H1 (cell line): ENCODE results near the gene PIP4K2C. TPM values are rescaled to one million over a fixed set of nuclear protein-coding genes. Genes with fewer than 3 reads are reported as not detected.

ENCODE experiments used
- CTCF ChIA-PET: fragments of 300-600 bp; sonication (Branson Sonifier 250); formaldehyde crosslinking; loops from one replicate; lab custom pipeline; 2021; ENCODE audit not compliant: partially characterized antibody; lab: Charles Lee
- POLR2A ChIA-PET: fragments of 300-600 bp; sonication (Branson Sonifier 250); formaldehyde crosslinking; loops from one replicate; lab custom pipeline; 2021; ENCODE audit warnings: inconsistent platforms; ENCODE audit not compliant: partially characterized antibody; lab: Charles Lee
- DNase-seq, 2 experiments: peaks; one replicate each; pipeline versions ENCODE4 v3.0.0 to v3.0.0-alpha.2; 2010 to 2022; ENCODE audit warnings: low spot score in 2 of 2, low read depth in 1 of 2, mixed read lengths in 1 of 2
- FAIRE-seq: peaks from 2 replicates; lab custom pipeline; 2011; peaks lifted over from hg19 to GRCh38; lab: Jason Lieb, UNC
- H2AFZ ChIP-seq: 2 replicates; pipeline ENCODE4 v1.8.1; 2012; ENCODE audit warnings: low read length, inconsistent platforms
- H2AK5ac ChIP-seq: 2 replicates; pipeline ENCODE4 v1.6.1; 2013; ENCODE audit warnings: low read depth, low read length
- H2BK120ac ChIP-seq: replicated peaks from 2 replicates; pipeline ENCODE3; 2013; ENCODE audit warnings: low read depth, low read length, inconsistent platforms
- H2BK12ac ChIP-seq: 2 replicates; pipeline ENCODE4 v1.6.1; 2013; ENCODE audit warnings: low read depth, low read length
- H2BK15ac ChIP-seq: 2 replicates; pipeline ENCODE4 v1.6.1; 2013; ENCODE audit warnings: low read length
- H2BK20ac ChIP-seq: 2 replicates; pipeline ENCODE4 v1.6.1; 2013; ENCODE audit warnings: low read length
- H2BK5ac ChIP-seq: 2 replicates; pipeline ENCODE4 v1.6.1; 2013; ENCODE audit warnings: low read depth, low read length
- H3K14ac ChIP-seq: 2 replicates; pipeline ENCODE4 v1.6.1; 2013; ENCODE audit warnings: inconsistent platforms; ENCODE audit not compliant: insufficient read length
- H3K18ac ChIP-seq: 2 replicates; pipeline ENCODE4 v1.6.1; 2013; ENCODE audit warnings: low read length; ENCODE audit errors: extremely low read depth
- H3K23ac ChIP-seq: 2 replicates; pipeline ENCODE4 v1.6.1; 2013; ENCODE audit warnings: inconsistent platforms; ENCODE audit not compliant: insufficient read length
- H3K23me2 ChIP-seq: 2 replicates; pipeline ENCODE4 v1.6.1; 2013; ENCODE audit warnings: low read depth, low read length
- H3K27ac ChIP-seq: 2 replicates; pipeline ENCODE4 v1.6.1; 2011; ENCODE audit warnings: low read depth, low read length, inconsistent platforms
- H3K27me3 ChIP-seq, 4 experiments: replicated peaks in 1 of 4; 1 replicate in 1 of 4; 2 replicates in 3 of 4; pipeline versions ENCODE4 v1.6.1 to v1.8.1; 2011 to 2013; ENCODE audit warnings: low read length in 3 of 4, mild to moderate bottlenecking in 3 of 4, inconsistent platforms in 2 of 4, mixed read lengths in 2 of 4, moderate library complexity in 1 of 4; ENCODE audit not compliant: control insufficient read depth in 3 of 4, insufficient read depth in 3 of 4; ENCODE audit errors: extremely low read depth in 1 of 4
- H3K36me3 ChIP-seq, 4 experiments: 2 replicates each; pipeline versions ENCODE4 v1.6.1 to v1.8.1; 2011 to 2013; ENCODE audit warnings: mild to moderate bottlenecking in 4 of 4, low read length in 3 of 4, moderate library complexity in 2 of 4, control low read depth in 1 of 4, inconsistent platforms in 1 of 4; ENCODE audit not compliant: insufficient read depth in 4 of 4, control insufficient read depth in 2 of 4
- H3K4ac ChIP-seq: replicated peaks from 2 replicates; pipeline ENCODE3; 2013; ENCODE audit warnings: low read length, low read depth, mixed read lengths, inconsistent platforms; ENCODE audit not compliant: insufficient read length
- H3K4me1 ChIP-seq, 4 experiments: replicated peaks in 1 of 4; 1 replicate in 1 of 4; 2 replicates in 3 of 4; pipeline versions ENCODE4 v1.6.1 to v1.8.1; 2011 to 2013; ENCODE audit warnings: low read length in 3 of 4, inconsistent platforms in 2 of 4, mixed read lengths in 1 of 4; ENCODE audit not compliant: insufficient read depth in 4 of 4, control insufficient read depth in 3 of 4
- H3K4me2 ChIP-seq, 2 experiments: 2 replicates each; pipeline versions ENCODE4 v1.6.1 to v1.8.1; 2011 to 2013; ENCODE audit warnings: low read depth in 2 of 2, low read length in 2 of 2, control low read depth in 1 of 2, inconsistent platforms in 1 of 2, mild to moderate bottlenecking in 1 of 2; ENCODE audit not compliant: insufficient read depth in 1 of 2
- H3K4me3 ChIP-seq, 4 experiments: fragments of 200-600, 300-600 bp in 1 of 4; sonication (generic), shearing (Covaris generic), sonication (Bioruptor Twin) in 1 of 4; 2 replicates each; pipeline versions ENCODE4 v1.5.1 to v1.8.1; 2011 to 2016; ENCODE audit warnings: low read length in 4 of 4, low read depth in 3 of 4, control low read depth in 2 of 4, inconsistent platforms in 2 of 4, mild to moderate bottlenecking in 2 of 4, mixed read lengths in 1 of 4, moderate library complexity in 1 of 4; ENCODE audit not compliant: insufficient read depth in 2 of 4; ENCODE audit errors: extremely low read depth in 1 of 4
- H3K56ac ChIP-seq: replicated peaks from 2 replicates; pipeline ENCODE3; 2013; ENCODE audit warnings: low read depth, mild to moderate bottlenecking, mixed read lengths, low read length, inconsistent platforms; ENCODE audit not compliant: insufficient read length
- H3K79me1 ChIP-seq: 2 replicates; pipeline ENCODE4 v1.6.1; 2013; ENCODE audit warnings: low read depth, low read length, control low read depth
- H3K79me2 ChIP-seq, 2 experiments: 2 replicates each; pipeline versions ENCODE4 v1.6.1 to v1.8.1; 2012 to 2013; ENCODE audit warnings: low read length in 2 of 2, mild to moderate bottlenecking in 2 of 2, inconsistent platforms in 1 of 2; ENCODE audit not compliant: insufficient read depth in 2 of 2, control insufficient read depth in 1 of 2
- H3K9ac ChIP-seq, 4 experiments: replicated peaks in 1 of 4; 1 replicate in 1 of 4; 2 replicates in 3 of 4; pipeline versions ENCODE4 v1.6.1 to v1.8.1; 2011 to 2013; ENCODE audit warnings: low read depth in 3 of 4, low read length in 3 of 4, control low read depth in 2 of 4, mild to moderate bottlenecking in 2 of 4, moderate library complexity in 2 of 4, inconsistent platforms in 1 of 4; ENCODE audit errors: extremely low read depth in 1 of 4
- H3K9me3 ChIP-seq, 2 experiments: 2 replicates each; pipeline versions ENCODE4 v1.6.1 to v1.8.1; 2012 to 2013; ENCODE audit warnings: mild to moderate bottlenecking in 2 of 2, moderate library complexity in 2 of 2, control low read depth in 1 of 2, inconsistent platforms in 1 of 2, low read depth in 1 of 2, low read length in 1 of 2, mixed read lengths in 1 of 2; ENCODE audit not compliant: insufficient read depth in 2 of 2
- H4K20me1 ChIP-seq, 2 experiments: replicated peaks in 1 of 2; 2 replicates each; pipeline versions ENCODE3 to v1.8.1; 2011 to 2013; ENCODE audit warnings: inconsistent platforms in 2 of 2, low read length in 2 of 2, mild to moderate bottlenecking in 1 of 2; ENCODE audit not compliant: insufficient read depth in 2 of 2, control insufficient read depth in 1 of 2
- H4K5ac ChIP-seq: 2 replicates; pipeline ENCODE4 v1.6.1; 2013; ENCODE audit warnings: low read length, low read depth, mixed read lengths, inconsistent platforms; ENCODE audit not compliant: insufficient read length
- H4K8ac ChIP-seq: 2 replicates; pipeline ENCODE4 v1.8.0; 2013; ENCODE audit warnings: mild to moderate bottlenecking, moderate library complexity, low read length, inconsistent platforms; ENCODE audit not compliant: insufficient read depth; ENCODE audit errors: extremely low read depth
- H4K91ac ChIP-seq: replicated peaks from 2 replicates; pipeline ENCODE3; 2013; ENCODE audit warnings: low read length, mixed read lengths, inconsistent platforms; ENCODE audit not compliant: insufficient read length
- CBX8 ChIP-seq: fragments of 300-800, 300-1000 bp; sonication (generic); IDR thresholded peaks from 2 replicates; pipeline ENCODE4 v1.7.1; 2016; ENCODE audit warnings: low read depth, low read length, borderline replicate concordance
- CTBP2 ChIP-seq: IDR thresholded peaks from 2 replicates; pipeline ENCODE4 v1.7.0; 2011; ENCODE audit warnings: borderline replicate concordance, mild to moderate bottlenecking, moderate library complexity, mixed read lengths, low read length; ENCODE audit not compliant: insufficient read depth, insufficient read length
- EP300 ChIP-seq, 2 experiments: IDR thresholded peaks; 1 replicate in 1 of 2; 2 replicates in 1 of 2; pipeline ENCODE4 v1.6.1; 2011 to 2012; ENCODE audit warnings: low read depth in 2 of 2, low read length in 2 of 2, mild to moderate bottlenecking in 2 of 2, borderline replicate concordance in 1 of 2, inconsistent platforms in 1 of 2, moderate library complexity in 1 of 2
- FOSL1 ChIP-seq: IDR thresholded peaks from 2 replicates; pipeline ENCODE4 v1.6.1; 2011; ENCODE audit warnings: mild to moderate bottlenecking, low read depth, low read length, moderate library complexity; ENCODE audit not compliant: insufficient read depth
- HDAC2 ChIP-seq, 2 experiments: fragments of 300-600 bp in 1 of 2; sonication (generic) in 1 of 2; IDR thresholded peaks; 2 replicates each; pipeline ENCODE4 v1.6.1; 2011 to 2012; ENCODE audit warnings: low read depth in 2 of 2, low read length in 2 of 2, mild to moderate bottlenecking in 2 of 2, moderate library complexity in 2 of 2, borderline replicate concordance in 1 of 2, inconsistent platforms in 1 of 2
- KDM5A ChIP-seq: fragments of 200-600 bp; IDR thresholded peaks from 2 replicates; pipeline ENCODE4 v1.7.1; 2012; ENCODE audit warnings: mild to moderate bottlenecking, low read length, inconsistent platforms, mixed read lengths
- RBBP5 ChIP-seq: IDR thresholded peaks from 2 replicates; pipeline ENCODE4 v1.7.1; 2012; ENCODE audit warnings: low read depth, mild to moderate bottlenecking, inconsistent platforms, low read length, moderate library complexity, borderline replicate concordance
- SIX5 ChIP-seq: IDR thresholded peaks from 2 replicates; pipeline ENCODE4 v1.6.1; 2011; ENCODE audit warnings: mild to moderate bottlenecking, low read depth, low read length
- SUZ12 ChIP-seq: fragments of 200-600 bp; sonication (generic); IDR thresholded peaks from 2 replicates; pipeline ENCODE4 v1.6.1; 2012; ENCODE audit warnings: mild to moderate bottlenecking, inconsistent platforms, low read length, moderate library complexity, mixed read lengths
- TCF12 ChIP-seq: IDR thresholded peaks from 2 replicates; pipeline ENCODE4 v1.6.1; 2011; ENCODE audit warnings: low read depth, mild to moderate bottlenecking, low read length
- WGBS, 2 experiments: shearing (Covaris generic) in 1 of 2; methylation state at CpG; one replicate each; pipeline versions ENCODE4 v1.1.6 to v1.1.7; 2013 to 2015; ENCODE audit warnings: low lambda C conversion rate in 2 of 2, mixed read lengths in 2 of 2, inconsistent platforms in 1 of 2, low coverage in 1 of 2, missing lambda C conversion rate in 1 of 2; ENCODE audit not compliant: insufficient replicate concordance in 2 of 2, insufficient coverage in 1 of 2, insufficient read length in 1 of 2; ENCODE audit errors: extremely low coverage in 1 of 2, missing lambda C conversion rate in 1 of 2; 5-methylcytosine and 5-hydroxymethylcytosine counted together
- polyA plus RNA-seq, 7 experiments: library from polyadenylated mRNA; depleted of rRNA in 3 of 7; stranded (reverse) in 5 of 7; unstranded in 2 of 7; fragments of >200 nt in 5 of 7; fragments of 200-250 nt in 2 of 7; gene quantifications; 1 replicate in 5 of 7; 2 replicates in 1 of 7; 4 replicates in 1 of 7; pipeline versions ENCODE4 v1.2.1 to v1.2.3, GENCODE V29; 2011 to 2013; ENCODE audit warnings: missing spikeins in 2 of 7, mixed read lengths in 2 of 7
- total RNA-seq: library from RNA; stranded (reverse); fragmentation: NEBNext Ultra II Directional; extraction: Animal tissue kit (Norgen Biotek cat#: 25700); gene quantifications from 2 replicates; pipeline ENCODE4 v1.2.1, GENCODE V29; 2021
- TF ChIP-seq, protein P1 (sequence below): IDR thresholded peaks from 2 replicates; pipeline ENCODE4 v1.6.1; 2012; ENCODE audit warnings: inconsistent platforms

PIP4K2C gene
- total and polyA plus RNA-seq, 2 of the 8 experiments (the other 6 are each of a cell fraction or from before 2014, with no cell fraction given) = 25.0 to 27.1 TPM

DNA sequence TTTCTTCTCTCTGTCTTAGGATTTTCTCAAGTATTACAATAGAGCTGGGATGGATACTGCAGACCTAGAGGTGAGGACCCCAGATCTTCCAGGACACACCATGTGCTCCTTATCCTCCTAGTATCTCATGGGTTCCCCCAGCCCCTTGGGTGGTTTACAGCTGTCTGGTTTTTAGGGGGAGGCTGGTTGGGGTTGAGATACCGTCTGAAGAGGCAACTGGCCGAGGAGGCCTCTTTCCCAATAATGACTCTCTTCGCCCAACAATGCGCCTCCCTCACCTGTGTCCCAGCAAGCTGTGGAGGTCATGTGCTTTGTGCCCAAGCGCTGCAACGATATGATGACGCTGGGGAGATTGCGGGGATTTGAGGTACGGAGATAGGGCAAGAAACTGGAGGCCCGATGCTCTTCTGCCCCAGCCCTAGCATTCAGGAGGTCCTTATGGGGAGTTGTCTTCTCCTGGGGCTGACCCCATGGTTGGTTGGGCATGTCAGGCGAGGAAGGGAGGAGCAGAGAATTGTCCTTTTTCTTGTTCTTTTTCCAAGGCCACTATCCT is 24.0 kb downstream of the PIP4K2C start:
- Histone ChIP-seq H3K23ac (no peak overlapping the region), H3K79me2 (no peaks in the 10 kb centered on the region), H3K14ac (no peak overlapping the region), H2BK15ac (no peak overlapping the region), H4K8ac (no peak overlapping the region), H4K5ac (no peak overlapping the region), H3K18ac (no peak overlapping the region), H3K23me2 (peaks cover 17% of the 10 kb centered on the region; the same call in 1 of the 2 replicates), H3K36me3 (no peaks in the 10 kb centered on the region), H2AFZ (no peak overlapping the region), H2BK20ac (0 out of 2 replicates have a peak overlapping the region, but pooled peaks have one; percentile 61), H3K4ac (no peak overlapping the region), H3K27me3 (peaks cover 29 to 88% (median 83%) of the 10 kb centered on the region in 4 experiments), H3K27ac (no peak overlapping the region), H2BK5ac (no peak overlapping the region), H4K20me1 (peaks cover 0 to 13% of the 10 kb centered on the region in 2 experiments), H3K9ac (no peak overlapping the region), H3K56ac (no peak overlapping the region), H3K79me1 (no peaks in the 10 kb centered on the region), H2BK12ac (no peak overlapping the region), H3K4me1 (peaks cover 2 to 18% (median 11%) of the 10 kb centered on the region in 4 experiments), H3K4me2 (0 out of 4 replicates have a peak overlapping the region, but pooled peaks of 1 of the 2 experiments have one; percentile 14), H3K9me3 (no peaks in the 10 kb centered on the region), H4K91ac (no peak overlapping the region), H3K4me3 (no peak overlapping the region), H2AK5ac (no peak overlapping the region), H2BK120ac (no peak overlapping the region)
- FAIRE-seq = no peak
- ChIA-PET CTCF (interaction anchor here (0.7 to 12.5 kb wide), 12 partner anchors 9 to 156 kb away, joined by 3 to 124 read pairs (median 8); partner anchors contain the start of genes B4GALNT1 and OS9), POLR2A (interaction anchor here (1.0 to 2.5 kb wide), 8 partner anchors 9 to 130 kb away, joined by 3 to 7 read pairs (median 4); partner anchors contain the start of genes DDIT3, DTX3, PIP4K2C and TSPAN31)
- DNase-seq = no peak
- WGBS, 2 experiments = 85% methylated on average over 11 of the region's 11 CpGs; no CpG with 5 or more reads in 1 of the 2 experiments
- TF ChIP-seq CTBP2 (no peak), KDM5A (no peak), SIX5 (no peak), CBX8 (no peak), EP300 (IDR thresholded peaks at IDR 0.05; ENCODE audit: borderline replicate concordance in 1 of 2, low read depth in 2 of 2, low read length in 2 of 2) (no peak), HDAC2 (IDR thresholded peaks at IDR 0.05; ENCODE audit: borderline replicate concordance in 1 of 2, low read depth in 2 of 2, low read length in 2 of 2) (no peak), RBBP5 (no peak), TCF12 (no peak), FOSL1 (no peak), SUZ12 (no peak)
- TF ChIP-seq, protein P1, sequence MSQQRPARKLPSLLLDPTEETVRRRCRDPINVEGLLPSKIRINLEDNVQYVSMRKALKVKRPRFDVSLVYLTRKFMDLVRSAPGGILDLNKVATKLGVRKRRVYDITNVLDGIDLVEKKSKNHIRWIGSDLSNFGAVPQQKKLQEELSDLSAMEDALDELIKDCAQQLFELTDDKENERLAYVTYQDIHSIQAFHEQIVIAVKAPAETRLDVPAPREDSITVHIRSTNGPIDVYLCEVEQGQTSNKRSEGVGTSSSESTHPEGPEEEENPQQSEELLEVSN = no peak
